SU-DHL-6 (cell line): ENCODE data around the gene SH3PXD2B.

Experiments
- H2AFZ ChIP-seq: fragments of 200-600 bp; sonication (generic); 2 replicates; pipeline ENCODE4 v1.6.1; 2014; ENCODE audit warnings: low read depth, mild to moderate bottlenecking, moderate library complexity, mixed read lengths, antibody characterized with exemption, low read length; ENCODE audit not compliant: severe bottlenecking
- H3F3A ChIP-seq: fragments of 200-600 bp; shearing (Covaris generic); 2 replicates; pipeline ENCODE4 v1.6.0; 2016; ENCODE audit warnings: antibody characterized with exemption, mild to moderate bottlenecking; ENCODE audit not compliant: insufficient read depth
- H3K27ac ChIP-seq: fragments of 200-600 bp; sonication (generic); 2 replicates; pipeline ENCODE4 v1.5.1; 2016; ENCODE audit warnings: low read depth, mild to moderate bottlenecking, low read length, moderate library complexity, mixed read lengths
- H3K27me3 ChIP-seq: fragments of 200-600 bp; sonication (generic), shearing (Covaris generic); 2 replicates; pipeline ENCODE4 v1.6.0; 2014; ENCODE audit warnings: mild to moderate bottlenecking, low read length
- H3K36me3 ChIP-seq: fragments of 200-600 bp; sonication (generic); 2 replicates; pipeline ENCODE4 v1.6.1; 2014; ENCODE audit warnings: mild to moderate bottlenecking, low read length, mixed read lengths
- H3K4me2 ChIP-seq: fragments of 300-600, 200-600 bp; shearing (Covaris generic), sonication (generic); 2 replicates; pipeline ENCODE4 v1.6.0; 2014; ENCODE audit warnings: low read length, low read depth, mild to moderate bottlenecking; ENCODE audit not compliant: poor library complexity, severe bottlenecking
- H3K4me3 ChIP-seq: fragments of 200-600 bp; sonication (generic); 2 replicates; pipeline ENCODE4 v1.5.1; 2014; ENCODE audit warnings: antibody characterized with exemption, low read length, mild to moderate bottlenecking, mixed read lengths; ENCODE audit not compliant: insufficient read depth, poor library complexity, severe bottlenecking
- H3K79me2 ChIP-seq: fragments of 200-600 bp; sonication (generic); 2 replicates; pipeline ENCODE4 v1.6.1; 2014; ENCODE audit warnings: mild to moderate bottlenecking, low read length, moderate library complexity; ENCODE audit not compliant: insufficient read depth
- H3K9ac ChIP-seq: fragments of 200-600 bp; sonication (generic); 2 replicates; pipeline ENCODE4 v1.7.0; 2014; ENCODE audit warnings: mild to moderate bottlenecking, low read length
- H3K9me2 ChIP-seq: fragments of 200-600 bp; sonication (generic); replicated peaks from 2 replicates; pipeline ENCODE4 v1.6.1; 2014; ENCODE audit warnings: low read length; ENCODE audit not compliant: insufficient read depth
- H3K9me3 ChIP-seq: fragments of 200-600 bp; sonication (generic); 2 replicates; pipeline ENCODE4 v1.6.1; 2014; ENCODE audit warnings: low read length, mixed read lengths; ENCODE audit not compliant: insufficient read depth
- H4K20me1 ChIP-seq: fragments of 200-600 bp; sonication (generic); 2 replicates; pipeline ENCODE4 v1.6.1; 2014; ENCODE audit warnings: low read depth, mild to moderate bottlenecking, antibody characterized with exemption, low read length, moderate library complexity, mixed read lengths
- EZH2phosphoT487 ChIP-seq: fragments of 200-600 bp; sonication (generic), shearing (Covaris generic); conservative IDR thresholded peaks from 2 replicates; pipeline ENCODE4 v1.6.1; 2018; ENCODE audit warnings: mild to moderate bottlenecking, antibody characterized with exemption, low read length, moderate library complexity, mixed read lengths
- TF ChIP-seq, protein P1 (sequence below): fragments of 200-600 bp; sonication (generic); IDR thresholded peaks from one replicate; pipeline ENCODE4 v1.5.1; 2017; ENCODE audit warnings: antibody characterized with exemption, mild to moderate bottlenecking, low read length, moderate library complexity; ENCODE audit not compliant: insufficient read depth, poor library complexity, severe bottlenecking

The SH3PXD2B gene

GRCh38 chr5:172388246-172388733, 66.0 kb downstream of the SH3PXD2B start:
- Histone ChIP-seq H3F3A (no peaks in the 10 kb centered on the region), H3K36me3 (no peaks in the 10 kb centered on the region)
- TF ChIP-seq EZH2phosphoT487 = no peak
- TF ChIP-seq, protein P1, sequence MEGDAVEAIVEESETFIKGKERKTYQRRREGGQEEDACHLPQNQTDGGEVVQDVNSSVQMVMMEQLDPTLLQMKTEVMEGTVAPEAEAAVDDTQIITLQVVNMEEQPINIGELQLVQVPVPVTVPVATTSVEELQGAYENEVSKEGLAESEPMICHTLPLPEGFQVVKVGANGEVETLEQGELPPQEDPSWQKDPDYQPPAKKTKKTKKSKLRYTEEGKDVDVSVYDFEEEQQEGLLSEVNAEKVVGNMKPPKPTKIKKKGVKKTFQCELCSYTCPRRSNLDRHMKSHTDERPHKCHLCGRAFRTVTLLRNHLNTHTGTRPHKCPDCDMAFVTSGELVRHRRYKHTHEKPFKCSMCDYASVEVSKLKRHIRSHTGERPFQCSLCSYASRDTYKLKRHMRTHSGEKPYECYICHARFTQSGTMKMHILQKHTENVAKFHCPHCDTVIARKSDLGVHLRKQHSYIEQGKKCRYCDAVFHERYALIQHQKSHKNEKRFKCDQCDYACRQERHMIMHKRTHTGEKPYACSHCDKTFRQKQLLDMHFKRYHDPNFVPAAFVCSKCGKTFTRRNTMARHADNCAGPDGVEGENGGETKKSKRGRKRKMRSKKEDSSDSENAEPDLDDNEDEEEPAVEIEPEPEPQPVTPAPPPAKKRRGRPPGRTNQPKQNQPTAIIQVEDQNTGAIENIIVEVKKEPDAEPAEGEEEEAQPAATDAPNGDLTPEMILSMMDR = no peak

DNA sequence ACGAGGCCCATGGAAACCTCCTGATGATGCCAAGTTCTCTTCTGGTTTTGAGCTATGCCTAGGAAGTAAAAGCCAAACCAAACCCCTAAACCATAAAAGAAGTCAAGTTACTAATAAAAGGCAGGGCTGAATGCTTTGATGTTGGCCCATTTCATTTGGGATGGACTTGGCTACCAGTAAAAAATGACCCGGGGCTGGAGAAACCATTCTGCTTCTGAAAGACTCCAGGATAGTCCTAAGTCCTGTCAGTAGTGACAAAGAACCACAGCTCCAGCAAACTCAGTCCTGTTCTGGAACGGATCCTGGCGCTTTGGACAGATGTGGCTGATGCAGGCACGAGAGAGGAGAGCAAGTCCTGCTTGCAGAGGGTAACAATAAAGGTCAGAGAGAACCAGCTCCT, 68.6 kb downstream of the SH3PXD2B start:
- Histone ChIP-seq H3K79me2 (no peaks in the 10 kb centered on the region), H3K36me3 (no peaks in the 10 kb centered on the region), H3K27ac (no peak overlapping the region), H3F3A (no peaks in the 10 kb centered on the region), H3K9me2 (no peaks in the 10 kb centered on the region), H2AFZ (no peak overlapping the region), H3K4me2 (no peak overlapping the region), H3K4me3 (no peak overlapping the region), H4K20me1 (no peaks in the 10 kb centered on the region), H3K27me3 (peaks cover 2% of the 10 kb centered on the region; the same call in 1 of the 2 replicates), H3K9ac (no peak overlapping the region), H3K9me3 (no peaks in the 10 kb centered on the region)
- TF ChIP-seq, protein P1 = no peak
- TF ChIP-seq EZH2phosphoT487 = no peak

More at GRCh38 chr5:172388246-172388733, 66.0 kb downstream of the SH3PXD2B start:
- Histone ChIP-seq H3K9ac (no peak overlapping the region), H2AFZ (no peak overlapping the region), H3K4me3 (no peak overlapping the region), H4K20me1 (no peaks in the 10 kb centered on the region), H3K27ac (no peak overlapping the region), H3K9me2 (no peaks in the 10 kb centered on the region), H3K4me2 (no peak overlapping the region), H3K27me3 (no peaks in the 10 kb centered on the region), H3K9me3 (no peaks in the 10 kb centered on the region), H3K79me2 (no peaks in the 10 kb centered on the region)

- Histone ChIP-seq H3K27ac (no peak overlapping the region), H2AFZ (no peak overlapping the region), H3K27me3 (peaks cover 3% of the 10 kb centered on the region; the same call in 1 of the 2 replicates), H3K9me2 (no peaks in the 10 kb centered on the region), H3K9me3 (no peaks in the 10 kb centered on the region), H4K20me1 (no peaks in the 10 kb centered on the region), H3K4me2 (no peak overlapping the region), H3F3A (no peaks in the 10 kb centered on the region), H3K9ac (no peak overlapping the region), H3K4me3 (no peak overlapping the region), H3K79me2 (no peaks in the 10 kb centered on the region), H3K36me3 (no peaks in the 10 kb centered on the region)
- TF ChIP-seq, protein P1 = no peak
- TF ChIP-seq EZH2phosphoT487 = no peak
Measured at GRCh38 chr5:172385010-172385563, 69.2 kb downstream of the SH3PXD2B start.
